Measurements from ENCODE around the gene NKAPL. TPM values are rescaled to one million over a fixed set of nuclear protein-coding genes. Genes with fewer than 3 reads are reported as not detected.

NKAPL gene
- total and polyA plus RNA-seq, 2 of the 8 experiments (the other 6 are each of a cell fraction or from before 2014, with no cell fraction given), result 0.08 TPM; not detected in 1

DNA sequence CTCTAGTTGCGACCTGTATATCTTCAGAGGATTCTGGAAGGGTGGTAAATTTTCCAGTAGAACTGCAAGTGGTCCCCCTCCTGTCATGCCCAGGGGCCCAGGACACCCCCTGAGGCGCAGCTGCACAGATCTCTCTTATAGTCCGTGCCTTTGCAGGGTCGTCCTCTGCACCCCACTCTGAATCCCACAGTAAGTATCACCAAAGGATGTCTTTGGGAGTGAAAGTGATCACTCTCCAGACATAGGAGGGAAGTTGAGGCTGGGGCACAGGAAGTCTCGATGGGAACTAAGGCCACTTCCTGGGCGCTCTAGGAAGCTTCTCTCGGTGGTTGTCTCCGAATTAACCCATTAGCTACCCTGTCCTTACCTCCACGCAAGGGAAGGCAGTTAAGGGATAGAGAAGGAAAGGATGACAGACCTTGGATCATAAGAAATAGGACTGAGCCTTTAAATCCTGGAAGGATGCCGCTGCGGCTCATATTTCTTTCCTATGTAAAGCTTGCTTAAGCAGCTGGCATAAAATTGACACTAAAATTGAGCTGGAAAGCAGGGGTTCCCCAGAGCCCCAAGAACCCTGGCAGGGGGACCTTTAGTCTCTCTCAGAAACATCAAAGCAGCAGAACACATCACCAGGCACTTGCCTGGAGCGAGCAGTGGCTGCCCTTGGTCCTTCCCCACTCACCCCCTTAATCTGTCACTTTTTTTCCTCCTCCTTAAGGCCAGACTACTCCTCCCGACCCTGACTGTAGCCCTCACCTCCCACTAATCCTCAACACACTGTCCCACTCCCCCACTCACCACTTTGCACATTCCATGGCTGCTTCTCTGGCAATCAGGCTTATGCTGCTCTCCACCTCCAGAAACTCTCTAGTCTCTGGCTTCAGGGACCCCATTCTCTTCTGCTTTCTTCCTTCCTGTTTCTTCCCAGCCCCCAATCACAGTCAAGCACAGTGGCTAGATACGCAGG, 6.8 kb upstream of the NKAPL start, which contains the start of gene ZKSCAN4 (continued):
- no peak for TF ChIP-seq CHD2 (IDR thresholded peaks at IDR 0.05; ENCODE audit: low read length)
- peak; percentile 70 to 90; a peak in 2 of 4 replicates for TF ChIP-seq SIN3A (conservative IDR thresholded peaks at IDR 0.05 in 1 of 2, IDR thresholded peaks at IDR 0.05 in 1 of 2; ENCODE audit: low read depth in 1 of 2, low read length in 2 of 2)
- TF ChIP-seq HDAC2 (IDR thresholded peaks at IDR 0.05; ENCODE audit: borderline replicate concordance in 1 of 2, low read depth in 2 of 2, low read length in 2 of 2), result 0 out of 4 replicates have a peak, but pooled peaks of 1 of the 2 experiments have one; percentile 83
- TF ChIP-seq BACH1 (IDR thresholded peaks at IDR 0.05; ENCODE audit: low read length), result no peak
- no peak for TF ChIP-seq GTF2F1 (IDR thresholded peaks at IDR 0.05; ENCODE audit: borderline replicate concordance, low read depth, low read length)
- TF ChIP-seq, protein P1, sequence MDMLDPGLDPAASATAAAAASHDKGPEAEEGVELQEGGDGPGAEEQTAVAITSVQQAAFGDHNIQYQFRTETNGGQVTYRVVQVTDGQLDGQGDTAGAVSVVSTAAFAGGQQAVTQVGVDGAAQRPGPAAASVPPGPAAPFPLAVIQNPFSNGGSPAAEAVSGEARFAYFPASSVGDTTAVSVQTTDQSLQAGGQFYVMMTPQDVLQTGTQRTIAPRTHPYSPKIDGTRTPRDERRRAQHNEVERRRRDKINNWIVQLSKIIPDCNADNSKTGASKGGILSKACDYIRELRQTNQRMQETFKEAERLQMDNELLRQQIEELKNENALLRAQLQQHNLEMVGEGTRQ (IDR thresholded peaks at IDR 0.05; ENCODE audit: low read length), result no peak
- TF ChIP-seq EZH2 (IDR thresholded peaks at IDR 0.05; ENCODE audit: low read depth, low read length, severe bottlenecking), result no peak
- TF ChIP-seq CTBP2 (IDR thresholded peaks at IDR 0.05; ENCODE audit: borderline replicate concordance, insufficient read depth, insufficient read length, low read length), result no peak
- TF ChIP-seq JUN (IDR thresholded peaks at IDR 0.05; ENCODE audit: low read depth, low read length), result no peak
- TF ChIP-seq RFX5 (IDR thresholded peaks at IDR 0.05; ENCODE audit: borderline replicate concordance, low read depth, low read length), result no peak
- TF ChIP-seq SIRT6 (IDR thresholded peaks at IDR 0.05; ENCODE audit: low read length), result no peak
- TF ChIP-seq SUZ12 (IDR thresholded peaks at IDR 0.05; ENCODE audit: low read length), result no peak

All from H1 (cell line).